GM10248 (cell line): ENCODE data around the gene FABP2.

Source experiments
- CTCF ChIA-PET: fragments of 300-600 bp; sonication (Branson Sonifier 250); formaldehyde crosslinking; extraction: SDS; loops from one replicate; lab custom pipeline; 2021; ENCODE audit warnings: antibody characterized with exemption; lab: Yijun Ruan, JAX
- POLR2A ChIA-PET: fragments of 350-650 bp; sonication (Branson Sonifier 250); formaldehyde crosslinking; extraction: SDS; loops from one replicate; lab custom pipeline; 2020; ENCODE audit warnings: antibody characterized with exemption; lab: Yijun Ruan, JAX
- DNase-seq: peaks from one replicate; pipeline ENCODE4 v3.0.0; 2012; ENCODE audit errors: extremely low spot score
- CTCF ChIP-seq: IDR thresholded peaks from 2 replicates; pipeline ENCODE4 v1.5.1; 2012; ENCODE audit warnings: mild to moderate bottlenecking, low read depth; ENCODE audit errors: extremely low read depth, missing control alignments, control extremely low read depth

FABP2 gene

GRCh38 chr4:119271361-119272085 lies 50.4 kb downstream of the FABP2 start:
- POLR2A ChIA-PET = no interaction called here
- CTCF ChIA-PET = interaction anchor here (1.3 kb wide), 1 partner anchor 229 kb away, joined by 3 read pairs; no protein-coding TSS in a partner anchor
- no peak for TF ChIP-seq CTCF

GRCh38 chr4:119268466-119268865 lies 53.5 kb downstream of the FABP2 start:
- POLR2A ChIA-PET = no interaction called here
- CTCF ChIA-PET = no interaction called here
- no peak for TF ChIP-seq CTCF
- DNase-seq = no peak

More at GRCh38 chr4:119271361-119272085, 50.4 kb downstream of the FABP2 start:
- no peak for DNase-seq
